Gastrocnemius medialis (tissue), 4 donors: ENCODE results near the gene ADGRD1. TPM values are rescaled to one million over a fixed set of nuclear protein-coding genes. Genes with fewer than 3 reads are reported as not detected.

ENCODE experiments used
- ATAC-seq, 2 donors: fragments of 150-250 bp; one replicate each; pipeline ENCODE4 v1.9.1; 2016
- DNase-seq, 2 donors: peaks; one replicate each; pipeline ENCODE4 v3.0.0-alpha.2; 2019
- H3K27ac ChIP-seq, 4 donors: fragments of 200-600 bp; sonication (generic); 1 replicate in 1 of 4; 2 replicates in 3 of 4; pipeline ENCODE4 v1.5.1; 2016 to 2018; ENCODE audit warnings: mild to moderate bottlenecking in 2 of 4, moderate library complexity in 1 of 4
- H3K27me3 ChIP-seq, 3 donors: fragments of 200-600 bp; sonication (generic) in 2 of 3; 1 replicate in 1 of 3; 2 replicates in 2 of 3; pipeline versions ENCODE4 v1.5.1 to v1.6.0; 2016 to 2019; ENCODE audit warnings: mild to moderate bottlenecking in 1 of 3, moderate library complexity in 1 of 3
- H3K36me3 ChIP-seq, 2 donors: fragments of 200-600 bp; sonication (generic) in 1 of 2; one replicate each; pipeline ENCODE4 v1.5.1; 2017 to 2018
- H3K4me1 ChIP-seq, 2 donors: fragments of 200-600 bp; sonication (generic) in 1 of 2; one replicate each; pipeline ENCODE4 v1.5.1; 2016 to 2017; ENCODE audit warnings: mild to moderate bottlenecking in 2 of 2
- H3K4me3 ChIP-seq, 4 donors: fragments of 200-600 bp; sonication (generic) in 3 of 4; 1 replicate in 1 of 4; 2 replicates in 3 of 4; pipeline ENCODE4 v1.5.1; 2016 to 2019; ENCODE audit warnings: mild to moderate bottlenecking in 2 of 4
- H3K9me3 ChIP-seq, 3 donors: fragments of 200-600 bp; sonication (generic) in 2 of 3; 1 replicate in 1 of 3; 2 replicates in 2 of 3; pipeline ENCODE4 v1.5.1; 2016 to 2019
- POLR2A ChIP-seq, 2 donors: fragments of 450-650 bp; IDR thresholded peaks; one replicate each; pipeline ENCODE4 v1.6.1; 2017; ENCODE audit warnings: antibody characterized with exemption in 2 of 2, mild to moderate bottlenecking in 2 of 2, moderate library complexity in 2 of 2
- in situ Hi-C, 4 donors: fragments of 200-750 bp; cut with MboI; loops; one replicate each; pipeline versions ENCODE4 v1.15.0 to v1.8.0; 2017; ENCODE audit warnings: low sequenced_read_pairs in 4 of 4
- intact Hi-C: fragments of 100-400 bp; cut with DNase I; formaldehyde crosslinking; loops from one replicate; pipeline ENCODE4 v1.15.1; 2023; ENCODE audit warnings: low total_unique reads
- total RNA-seq, 4 donors: library from RNA; depleted of rRNA; stranded (reverse); fragments of >200 nt; gene quantifications; one replicate each; pipeline versions ENCODE4 v1.1.0 to v1.2.3, GENCODE V29; 2016
- TF ChIP-seq, protein P1 (sequence below), 5 experiments: fragments of 450-650 bp in 3 of 5; fragments of 200-600 bp in 2 of 5; sonication (generic) in 2 of 5; IDR thresholded peaks in 4 of 5; conservative IDR thresholded peaks in 1 of 5; 1 replicate in 4 of 5; 2 replicates in 1 of 5; pipeline ENCODE4 v1.5.1; 2016 to 2019; ENCODE audit warnings: antibody characterized with exemption in 5 of 5, mild to moderate bottlenecking in 3 of 5, moderate library complexity in 3 of 5

Gene ADGRD1
- total RNA-seq, 4 donors from 2014 or later = 5.3 to 9.6 (median 8.2) TPM

DNA sequence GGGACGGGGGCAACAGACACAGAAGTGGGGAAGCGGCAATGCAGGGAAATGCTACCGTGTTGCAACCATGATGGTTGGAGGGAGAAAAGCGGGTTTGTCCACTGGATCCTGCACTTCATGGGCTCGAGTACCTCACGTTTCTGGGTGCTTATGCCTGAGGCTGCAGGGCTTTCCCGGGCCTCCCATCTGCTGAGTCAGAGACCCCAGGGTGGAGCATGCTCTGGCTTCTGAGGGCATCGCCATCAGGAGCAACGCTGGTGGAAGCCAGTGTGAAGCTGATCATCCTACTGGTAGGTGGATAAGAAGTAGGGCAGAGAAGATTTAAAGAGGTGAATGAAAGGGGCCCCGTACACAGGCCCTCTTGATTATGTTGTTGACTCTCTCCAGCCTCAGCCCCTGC, 5.0 kb upstream of the ADGRD1 start:
- DNase-seq (no peak), ATAC-seq (no peak)
- Histone ChIP-seq H3K27ac (no peak overlapping the region), H3K27me3 (no peaks in the 10 kb centered on the region), H3K4me3 (no peak overlapping the region), H3K4me1 (no peaks in the 10 kb centered on the region), H3K9me3 (no peaks in the 10 kb centered on the region), H3K36me3 (no peaks in the 10 kb centered on the region)
- no peak for TF ChIP-seq POLR2A (IDR thresholded peaks at IDR 0.05)
- TF ChIP-seq, protein P1, sequence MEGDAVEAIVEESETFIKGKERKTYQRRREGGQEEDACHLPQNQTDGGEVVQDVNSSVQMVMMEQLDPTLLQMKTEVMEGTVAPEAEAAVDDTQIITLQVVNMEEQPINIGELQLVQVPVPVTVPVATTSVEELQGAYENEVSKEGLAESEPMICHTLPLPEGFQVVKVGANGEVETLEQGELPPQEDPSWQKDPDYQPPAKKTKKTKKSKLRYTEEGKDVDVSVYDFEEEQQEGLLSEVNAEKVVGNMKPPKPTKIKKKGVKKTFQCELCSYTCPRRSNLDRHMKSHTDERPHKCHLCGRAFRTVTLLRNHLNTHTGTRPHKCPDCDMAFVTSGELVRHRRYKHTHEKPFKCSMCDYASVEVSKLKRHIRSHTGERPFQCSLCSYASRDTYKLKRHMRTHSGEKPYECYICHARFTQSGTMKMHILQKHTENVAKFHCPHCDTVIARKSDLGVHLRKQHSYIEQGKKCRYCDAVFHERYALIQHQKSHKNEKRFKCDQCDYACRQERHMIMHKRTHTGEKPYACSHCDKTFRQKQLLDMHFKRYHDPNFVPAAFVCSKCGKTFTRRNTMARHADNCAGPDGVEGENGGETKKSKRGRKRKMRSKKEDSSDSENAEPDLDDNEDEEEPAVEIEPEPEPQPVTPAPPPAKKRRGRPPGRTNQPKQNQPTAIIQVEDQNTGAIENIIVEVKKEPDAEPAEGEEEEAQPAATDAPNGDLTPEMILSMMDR (IDR thresholded peaks at IDR 0.05 in 4 of 5, conservative IDR thresholded peaks at IDR 0.05 in 1 of 5) = no peak
- in situ Hi-C loops (no loop called here), intact Hi-C loops (no loop called here)

DNA sequence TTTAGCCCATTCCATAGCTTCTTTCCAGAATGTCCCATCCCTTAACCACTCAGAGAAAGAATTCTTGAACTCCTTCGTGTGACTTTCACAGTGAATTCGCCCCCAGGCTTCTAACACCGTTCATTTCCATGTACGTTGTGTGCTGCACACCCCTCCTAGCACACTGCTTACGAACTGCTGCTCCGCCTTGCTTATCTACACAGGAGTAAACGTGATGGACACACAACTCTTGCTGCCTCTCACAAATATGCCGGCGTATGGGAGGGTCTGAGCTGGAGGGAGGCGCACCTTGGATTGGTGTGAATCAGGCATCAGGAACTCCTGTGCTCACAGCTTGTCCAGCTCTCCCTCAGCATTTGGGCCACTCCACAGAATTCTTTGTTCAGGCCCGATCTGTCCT, 3.9 kb upstream of the ADGRD1 start:
- TF ChIP-seq POLR2A (IDR thresholded peaks at IDR 0.05) = no peak
- TF ChIP-seq, protein P1 (IDR thresholded peaks at IDR 0.05 in 4 of 5, conservative IDR thresholded peaks at IDR 0.05 in 1 of 5) = no peak
- Histone ChIP-seq H3K36me3 (no peaks in the 10 kb centered on the region), H3K27ac (no peak overlapping the region), H3K9me3 (no peaks in the 10 kb centered on the region), H3K4me1 (no peaks in the 10 kb centered on the region), H3K27me3 (no peaks in the 10 kb centered on the region), H3K4me3 (no peak overlapping the region)
- in situ Hi-C loops (no loop called here), intact Hi-C loops (no loop called here)
- ATAC-seq = no peak
- no peak for DNase-seq

DNA sequence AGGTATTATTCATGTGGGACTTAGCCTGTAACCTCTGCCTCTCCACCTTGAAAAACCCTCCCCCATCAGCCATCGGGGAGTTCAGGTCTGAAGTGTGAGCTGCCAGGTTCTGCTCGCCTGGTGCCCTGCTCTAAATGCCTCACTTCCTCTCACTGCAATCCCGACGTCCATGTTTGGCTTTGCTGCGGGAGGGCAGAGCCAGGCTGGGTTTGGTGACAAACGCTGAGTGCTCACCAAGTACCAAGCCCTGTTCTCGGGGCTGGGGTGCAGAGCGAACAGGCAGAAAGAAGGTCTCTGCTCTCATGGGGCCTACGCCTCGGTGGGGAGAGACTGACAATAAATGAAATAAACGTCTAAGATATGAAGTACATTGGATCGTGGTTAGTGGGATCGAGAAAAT, 2.1 kb upstream of the ADGRD1 start:
- no peaks in the 10 kb centered on the region for H3K36me3 ChIP-seq
- intact Hi-C loops = no loop called here
- H3K9me3 ChIP-seq = no peaks in the 10 kb centered on the region
- no peak overlapping the region for H3K27ac ChIP-seq
- no peak for TF ChIP-seq POLR2A (IDR thresholded peaks at IDR 0.05)
- TF ChIP-seq, protein P1 (IDR thresholded peaks at IDR 0.05 in 4 of 5, conservative IDR thresholded peaks at IDR 0.05 in 1 of 5) = no peak
- ATAC-seq (no peak), DNase-seq (no peak)
- in situ Hi-C loops = no loop called here
- H3K4me3 ChIP-seq = no peak overlapping the region
- H3K27me3 ChIP-seq = no peaks in the 10 kb centered on the region
- no peaks in the 10 kb centered on the region for H3K4me1 ChIP-seq

DNA sequence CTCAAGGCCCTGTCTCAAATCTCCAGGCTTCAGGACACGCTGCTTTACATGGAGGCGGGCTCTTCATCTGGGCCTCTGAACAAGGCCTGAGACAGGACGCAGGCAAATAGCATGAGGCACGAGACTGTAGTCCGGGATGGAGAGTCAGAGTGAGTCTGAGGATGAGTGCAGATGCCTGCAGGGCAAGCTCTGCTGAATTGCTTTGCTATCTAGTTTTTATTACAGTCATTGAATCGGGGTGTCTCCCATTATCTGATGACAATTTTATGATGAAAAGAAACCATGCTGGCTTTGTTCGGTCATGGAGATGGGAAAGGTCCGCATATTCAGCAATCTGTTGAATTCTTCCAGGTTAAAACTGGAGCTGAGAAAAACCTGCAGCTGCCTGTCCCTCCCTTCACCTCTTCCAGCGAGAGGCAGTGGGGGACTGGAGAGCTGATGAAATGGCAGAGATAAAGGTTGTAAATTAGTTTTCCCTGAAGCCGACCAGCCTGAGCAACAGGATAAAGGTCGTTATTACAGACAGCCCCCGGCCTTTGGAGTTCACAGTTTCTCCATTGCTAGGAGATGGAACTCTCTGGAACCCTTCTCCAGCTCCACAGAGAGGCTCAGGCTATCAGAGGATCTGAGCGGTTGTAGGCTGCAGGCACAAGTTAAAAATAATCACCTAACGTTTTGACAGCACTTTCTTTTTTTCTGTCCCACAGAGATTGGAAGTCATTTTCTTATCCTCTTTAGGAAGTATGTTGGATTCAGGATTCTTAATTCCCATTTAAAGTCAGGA, 1.3 kb upstream of the ADGRD1 start:
- in situ Hi-C loops (no loop called here), intact Hi-C loops (no loop called here)
- no peaks in the 10 kb centered on the region for H3K27me3 ChIP-seq
- H3K27ac ChIP-seq = peak overlapping the region in 1 of 4 donors; percentile 0
- ATAC-seq = no peak
- no peaks in the 10 kb centered on the region for H3K9me3 ChIP-seq
- no peak for DNase-seq
- H3K4me1 ChIP-seq = no peaks in the 10 kb centered on the region
- TF ChIP-seq, protein P1 (IDR thresholded peaks at IDR 0.05 in 4 of 5, conservative IDR thresholded peaks at IDR 0.05 in 1 of 5) = no peak
- no peak for TF ChIP-seq POLR2A (IDR thresholded peaks at IDR 0.05)
- no peaks in the 10 kb centered on the region for H3K36me3 ChIP-seq
- H3K4me3 ChIP-seq = no peak overlapping the region

DNA sequence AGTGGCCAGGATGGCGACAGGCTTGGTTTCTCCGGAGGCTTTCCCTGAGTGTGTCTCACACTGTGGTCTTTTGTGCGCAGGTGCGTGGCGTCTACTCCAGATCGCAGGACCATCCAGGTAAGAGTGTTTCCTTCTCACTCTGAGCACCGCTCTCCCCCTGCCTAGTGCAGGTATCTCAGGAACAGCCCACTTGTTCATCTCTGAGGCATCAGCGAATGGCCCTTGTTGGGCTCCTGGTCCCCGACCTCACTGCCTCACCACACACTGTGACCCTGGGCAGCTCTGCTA, 781 bp downstream of the ADGRD1 start:
- in situ Hi-C loops = no loop called here
- H3K4me1 ChIP-seq = no peaks in the 10 kb centered on the region
- intact Hi-C loops = no loop called here

More for the DNA sequence above, 781 bp downstream of the ADGRD1 start:
- TF ChIP-seq POLR2A (IDR thresholded peaks at IDR 0.05) = no peak
- TF ChIP-seq, protein P1 (IDR thresholded peaks at IDR 0.05 in 4 of 5, conservative IDR thresholded peaks at IDR 0.05 in 1 of 5) = no peak
- Histone ChIP-seq H3K4me3 (peak overlapping the region; percentile 42 to 61 (median 52)), H3K27ac (peak overlapping the region; percentile 62 to 78 (median 72)), H3K36me3 (no peaks in the 10 kb centered on the region), H3K27me3 (no peaks in the 10 kb centered on the region), H3K9me3 (no peaks in the 10 kb centered on the region)
- DNase-seq = no peak
- ATAC-seq = no peak
